AG04450 (cell line): ENCODE results near the gene SLC1A7. TPM values are rescaled to one million over a fixed set of nuclear protein-coding genes. Genes with fewer than 3 reads are reported as not detected.

ENCODE experiments used
- CTCF ChIA-PET: fragments of 300-600, 350-600 bp; formaldehyde crosslinking; extraction: SDS; loops from one replicate; lab custom pipeline; 2022; ENCODE audit warnings: antibody characterized with exemption, inconsistent platforms; lab: Charles Lee
- POLR2A ChIA-PET: fragments of 350-600 bp; formaldehyde crosslinking; extraction: SDS; loops from one replicate; lab custom pipeline; 2021; ENCODE audit warnings: antibody characterized with exemption, inconsistent platforms; lab: Yijun Ruan, JAX
- DNase-seq: peaks from one replicate; pipeline ENCODE4 v3.0.0-alpha.2; 2011; ENCODE audit warnings: low read depth, low spot score
- H3K27ac ChIP-seq: one replicate; pipeline ENCODE4 v1.5.1; 2012; ENCODE audit warnings: low read depth, low read length, control low read depth
- H3K27me3 ChIP-seq: one replicate; pipeline ENCODE4 v1.6.0; 2012; ENCODE audit warnings: low read length; ENCODE audit not compliant: control insufficient read depth, insufficient read depth
- H3K4me3 ChIP-seq: 2 replicates; pipeline ENCODE4 v1.5.1; 2011; ENCODE audit warnings: mild to moderate bottlenecking, low read depth, low read length, control low read depth
- H3K9me3 ChIP-seq: 2 replicates; pipeline ENCODE4 v1.5.1; 2012; ENCODE audit warnings: low read length; ENCODE audit not compliant: control insufficient read depth, insufficient read depth
- CTCF ChIP-seq: IDR thresholded peaks from 2 replicates; pipeline ENCODE4 v1.5.1; 2011; ENCODE audit warnings: low read depth, low read length, control low read depth, inconsistent platforms
- polyA plus RNA-seq: library from polyadenylated mRNA; depleted of rRNA; stranded (reverse); fragments of >200 nt; gene quantifications from 2 replicates; pipeline ENCODE4 v1.2.3, GENCODE V29; 2011

SLC1A7 gene
- polyA plus RNA-seq, 1 experiment = 0.11 TPM

GRCh38 chr1:53172426-53173128 is 30.1 kb upstream of the SLC1A7 start:
- POLR2A ChIA-PET = interaction anchor here (0.8 kb wide), 1 partner anchor 264 kb away, joined by 6 read pairs; no protein-coding TSS in a partner anchor
- 0 out of 2 replicates have a peak, but pooled peaks have one; percentile 22 for TF ChIP-seq CTCF
- no peak for DNase-seq
- Histone ChIP-seq H3K27me3 (no peaks in the 10 kb centered on the region), H3K4me3 (no peak overlapping the region), H3K27ac (no peak overlapping the region), H3K9me3 (no peaks in the 10 kb centered on the region)
- CTCF ChIA-PET = interaction anchor here (0.7 kb wide), 1 partner anchor 10 kb away, joined by 3 read pairs; no protein-coding TSS in a partner anchor

- ChIA-PET POLR2A (no interaction called here), CTCF (no interaction called here)
- H3K27ac ChIP-seq = no peak overlapping the region
- H3K9me3 ChIP-seq = no peaks in the 10 kb centered on the region
- no peak for TF ChIP-seq CTCF
- DNase-seq = no peak
- no peaks in the 10 kb centered on the region for H3K27me3 ChIP-seq
- H3K4me3 ChIP-seq = no peak overlapping the region
These were observed 24.5 kb upstream of the SLC1A7 start for GRCh38 chr1:53166912-53167311.

GRCh38 chr1:53166366-53166765 is 23.9 kb upstream of the SLC1A7 start:
- ChIA-PET CTCF (no interaction called here), POLR2A (no interaction called here)
- no peaks in the 10 kb centered on the region for H3K27me3 ChIP-seq
- no peak overlapping the region for H3K27ac ChIP-seq
- DNase-seq = no peak
- no peaks in the 10 kb centered on the region for H3K9me3 ChIP-seq
- TF ChIP-seq CTCF = no peak
- no peak overlapping the region for H3K4me3 ChIP-seq

- TF ChIP-seq CTCF = no peak
- ChIA-PET POLR2A (no interaction called here), CTCF (no interaction called here)
- H3K9me3 ChIP-seq = no peaks in the 10 kb centered on the region
- H3K27ac ChIP-seq = no peak overlapping the region
- no peak overlapping the region for H3K4me3 ChIP-seq
- H3K27me3 ChIP-seq = no peaks in the 10 kb centered on the region
- DNase-seq = no peak
These were observed 23.0 kb upstream of the SLC1A7 start for GRCh38 chr1:53165408-53165961.

GRCh38 chr1:53163291-53163768 is 20.9 kb upstream of the SLC1A7 start:
- Histone ChIP-seq H3K9me3 (no peaks in the 10 kb centered on the region), H3K27ac (no peak overlapping the region), H3K27me3 (no peaks in the 10 kb centered on the region), H3K4me3 (no peak overlapping the region)
- no peak for DNase-seq
- ChIA-PET CTCF (no interaction called here), POLR2A (interaction anchor here (0.6 kb wide), 1 partner anchor 163 kb away, joined by 3 read pairs; no protein-coding TSS in a partner anchor)
- no peak for TF ChIP-seq CTCF
